ENCODE measurements around the gene FNBP1. TPM values are rescaled to one million over a fixed set of nuclear protein-coding genes. Genes with fewer than 3 reads are reported as not detected.

Gene FNBP1
- total and polyA plus RNA-seq, 2 of the 13 experiments (the other 11 are each of a cell fraction or from before 2014, with no cell fraction given): 5.4 to 19.5 TPM

DNA sequence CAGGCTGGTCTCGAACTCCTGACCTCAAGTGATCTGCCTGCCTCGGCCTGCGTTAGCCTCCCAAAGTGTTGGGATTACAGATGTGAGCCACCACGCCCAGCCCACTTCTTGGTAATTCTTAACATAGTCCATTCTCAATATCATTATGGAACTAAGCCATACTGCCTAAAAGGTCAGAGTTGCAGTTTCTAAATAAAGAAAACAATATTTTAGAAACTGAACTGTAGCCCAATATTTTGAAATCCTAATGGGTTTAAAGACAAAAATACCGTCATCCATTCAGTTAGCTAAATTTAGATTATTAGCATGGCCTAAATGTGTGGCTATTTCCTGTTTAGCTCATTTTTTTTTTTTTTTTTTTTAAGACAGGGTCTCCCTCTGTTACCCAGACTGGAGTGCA is 108.2 kb downstream of the FNBP1 start (continued):
- TF ChIP-seq ZNF646 (CRISPR knock-in tag; IDR thresholded peaks at IDR 0.05): no peak
- no peak for TF ChIP-seq GATAD2A (CRISPR knock-in tag; IDR thresholded peaks at IDR 0.05)
- no peak for TF ChIP-seq ZMYM2 (CRISPR knock-in tag; IDR thresholded peaks at IDR 0.05)
- no peak for TF ChIP-seq ZFP36L1 (CRISPR knock-in tag; IDR thresholded peaks at IDR 0.05)
- TF ChIP-seq NFYB (CRISPR knock-in tag; IDR thresholded peaks at IDR 0.05): no peak
- TF ChIP-seq SRY (CRISPR knock-in tag; IDR thresholded peaks at IDR 0.05): no peak
- TF ChIP-seq ZNF850 (CRISPR knock-in tag; conservative IDR thresholded peaks at IDR 0.05): no peak
- no peak for TF ChIP-seq TEAD2 (CRISPR knock-in tag; IDR thresholded peaks at IDR 0.05)

- no peak for FAIRE-seq
- H3K9ac ChIP-seq (ENCODE audit: insufficient read depth, low read depth, low read length): no peak overlapping the region
- in situ Hi-C loops (cut with HindIII; ENCODE audit: extremely low pct_ligation_motif_present, low pct_unique_long_range_greater_than_20kb): no loop called here
- no peaks in the 10 kb centered on the region for H3K79me2 ChIP-seq (ENCODE audit: insufficient read depth, low read length)
- no peak overlapping the region for H3K4me2 ChIP-seq (ENCODE audit: low read depth, low read length)
- no peaks in the 10 kb centered on the region for H3K27me3 ChIP-seq (ENCODE audit: control insufficient read depth in 1 of 2, insufficient read depth in 2 of 2, low read length in 2 of 2)
- no peaks in the 10 kb centered on the region for H3K36me3 ChIP-seq (replicated peaks in 1 of 2; ENCODE audit: control insufficient read depth in 1 of 2, insufficient read depth in 2 of 2, low read length in 2 of 2)
- 96% methylated on average over 4 of the region's 4 CpGs for WGBS (ENCODE audit: low lambda C conversion rate)
- no peak overlapping the region for H3K4me3 ChIP-seq (replicated peaks in 1 of 3; ENCODE audit: insufficient read depth in 1 of 3, low read depth in 2 of 3, low read length in 3 of 3)
- no peaks in the 10 kb centered on the region for H3K9me3 ChIP-seq (ENCODE audit: low read length)
- intact Hi-C loops (cut with micrococcal nuclease; ENCODE audit: unreplicated experiment): no loop called here
- no peak overlapping the region for H2AFZ ChIP-seq (ENCODE audit: low read length)
- CTCF ChIA-PET (ENCODE audit: low intra/inter-chr PET ratio, low total read pairs): no interaction called here
- no peak for DNase-seq (ENCODE audit: low spot score)
- no peak for ATAC-seq
- BruUV-seq (replicated peaks): no TSS peak
- H4K20me1 ChIP-seq (ENCODE audit: insufficient read depth, low read length): no peaks in the 10 kb centered on the region
- H3K27ac ChIP-seq (ENCODE audit: extremely low read length, insufficient read depth, low read length): no peak overlapping the region
- POLR2A ChIA-PET: no interaction called here
- peaks cover 10% of the 10 kb centered on the region; the same call in 1 of the 2 replicates for H3K4me1 ChIP-seq (ENCODE audit: insufficient read depth, low read length)
- TF ChIP-seq ATF5 (CRISPR knock-in tag; IDR thresholded peaks at IDR 0.05; ENCODE audit: low read depth): no peak
- TF ChIP-seq ZNF292 (CRISPR knock-in tag; IDR thresholded peaks at IDR 0.05; ENCODE audit: borderline replicate concordance, low read depth): no peak
- no peak for TF ChIP-seq SALL1 (CRISPR knock-in tag; IDR thresholded peaks at IDR 0.05)
- no peak for TF ChIP-seq ZSCAN21 (CRISPR knock-in tag; IDR thresholded peaks at IDR 0.05; ENCODE audit: borderline replicate concordance)
- TF ChIP-seq CCDC6 (CRISPR knock-in tag; IDR thresholded peaks at IDR 0.05): no peak
- TF ChIP-seq NFYB (CRISPR knock-in tag; IDR thresholded peaks at IDR 0.05): no peak
- no peak for TF ChIP-seq CBX5 (CRISPR knock-in tag; IDR thresholded peaks at IDR 0.05; ENCODE audit: borderline replicate concordance)
- TF ChIP-seq KAT7 (CRISPR knock-in tag; IDR thresholded peaks at IDR 0.05; ENCODE audit: borderline replicate concordance): no peak
- no peak for TF ChIP-seq SNAPC2 (CRISPR knock-in tag; IDR thresholded peaks at IDR 0.05)
- TF ChIP-seq RFXANK (CRISPR knock-in tag; IDR thresholded peaks at IDR 0.05): no peak
These were observed 108.9 kb downstream of the FNBP1 start for GRCh38 chr9:129934041-129934591.
